NCI-H446 treated with DMSO at 0.1 percent for 48 hours (cell line): ENCODE data around the gene BDNF.
"Not testable (repeated sequence)": the region's sequence is repeated elsewhere in the genome, so short reads cannot be mapped to it uniquely, and the experiment has no call there.

Experiments used
- DNase-seq: peaks from one replicate; lab custom pipeline; 2025; lab: John Stamatoyannopoulos, UW

Gene BDNF

GRCh38 chr11:27700351-27701301 lies at the start of gene BDNF:
Gene BDNF, minus strand, starts transcription at chr11:27700455. Its CDS starts 41,891 bp downstream, at chr11:27658564.
- DNase-seq = no peak

- no peak for DNase-seq
Observed at GRCh38 chr11:27740362-27741013, 40.2 kb upstream of the BDNF start.

GRCh38 chr11:27735281-27735680 lies 35.0 kb upstream of the BDNF start:
- no peak for DNase-seq

- DNase-seq = not testable (repeated sequence)
Observed at GRCh38 chr11:27731803-27732202, 31.5 kb upstream of the BDNF start.

- DNase-seq = no peak
Observed at GRCh38 chr11:27726981-27727380, 26.7 kb upstream of the BDNF start.

- DNase-seq = no peak
Observed at GRCh38 chr11:27723687-27724086, 23.4 kb upstream of the BDNF start.

- no peak for DNase-seq
Observed at GRCh38 chr11:27722953-27723344, 22.7 kb upstream of the BDNF start.

- DNase-seq = no peak
Observed at GRCh38 chr11:27722117-27722952, 22.1 kb upstream of the BDNF start.

GRCh38 chr11:27721264-27722116 lies 21.2 kb upstream of the BDNF start:
- DNase-seq = no peak

- DNase-seq = no peak
Observed at GRCh38 chr11:27720277-27720830, 20.1 kb upstream of the BDNF start.

GRCh38 chr11:27719546-27719925 lies 19.3 kb upstream of the BDNF start:
- DNase-seq = no peak

- no peak for DNase-seq
Observed at GRCh38 chr11:27718863-27719545, 18.7 kb upstream of the BDNF start.

- peak; percentile 64 for DNase-seq
Observed at GRCh38 chr11:27718346-27718862, 18.1 kb upstream of the BDNF start.

GRCh38 chr11:27717801-27718229 lies 17.6 kb upstream of the BDNF start:
- peak; percentile 53 for DNase-seq

- no peak for DNase-seq
Observed at GRCh38 chr11:27717377-27717776, 17.1 kb upstream of the BDNF start.

GRCh38 chr11:27716835-27717234 lies 16.6 kb upstream of the BDNF start:
- DNase-seq = no peak

- no peak for DNase-seq
Observed at GRCh38 chr11:27716216-27716615, 16.0 kb upstream of the BDNF start.

- DNase-seq = no peak
Observed at GRCh38 chr11:27711725-27712124, 11.5 kb upstream of the BDNF start.

- no peak for DNase-seq
Observed at GRCh38 chr11:27710536-27710935, 10.3 kb upstream of the BDNF start.

- DNase-seq = no peak
Observed at GRCh38 chr11:27707676-27708075, 7.4 kb upstream of the BDNF start.
